Measurements from ENCODE around the gene THADA. TPM values are rescaled to one million over a fixed set of nuclear protein-coding genes. Genes with fewer than 3 reads are reported as not detected.

THADA gene
- total RNA-seq, 6 donors from 2014 or later = 23.6 to 57.5 (median 37.3) TPM

GRCh38 chr2:43540021-43540779 is 55.6 kb downstream of the THADA start:
- H3K4me1 ChIP-seq = peaks cover 9 to 20% (median 13%) of the 10 kb centered on the region in 4 donors
- H3K27me3 ChIP-seq = no peaks in the 10 kb centered on the region
- WGBS, 2 donors = 51 to 64% methylated on average over 4 of the region's 4 CpGs
- peak overlapping the region; percentile 59 to 78 (median 66) for H3K27ac ChIP-seq
- no peaks in the 10 kb centered on the region for H3K9me3 ChIP-seq
- peaks cover 0 to 4% (median 0%) of the 10 kb centered on the region in 4 donors for H3K36me3 ChIP-seq
- ATAC-seq (ENCODE audit: low FRiP score in 2 of 2) (peak; percentile 71 to 96), DNase-seq (peak in 1 of 2 donors; percentile 76)
- H3K4me3 ChIP-seq = no peak overlapping the region
- TF ChIP-seq CTCF (IDR thresholded peaks at IDR 0.05) = peak in 1 of 6 experiments; percentile 11
- TF ChIP-seq POLR2A (IDR thresholded peaks at IDR 0.05) = peak in 1 of 4 donors; percentile 18
- peak; percentile 88 to 98 for TF ChIP-seq POLR2AphosphoS5 (IDR thresholded peaks at IDR 0.05)
- TF ChIP-seq EP300 (IDR thresholded peaks at IDR 0.05) = peak; percentile 80 to 95 (median 92)

DNA sequence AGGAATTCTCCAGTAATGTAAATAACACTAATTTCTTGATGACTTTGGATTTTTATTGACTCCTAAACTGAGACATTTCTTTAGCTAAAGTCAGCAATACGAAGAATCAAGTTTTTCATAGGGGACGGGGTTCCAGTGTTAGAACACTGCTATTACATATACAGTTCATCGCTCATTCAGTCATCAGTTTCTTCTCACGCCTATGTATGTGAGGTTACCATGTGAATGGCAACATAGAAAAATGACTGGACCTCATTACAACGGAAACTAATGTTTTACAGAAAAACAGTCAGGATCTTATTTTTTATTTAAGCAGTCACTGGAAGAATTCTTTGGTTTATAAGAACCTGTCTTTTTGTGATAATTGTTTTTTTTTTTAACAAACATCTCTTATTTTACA is 56.4 kb downstream of the THADA start:
- TF ChIP-seq EP300 (IDR thresholded peaks at IDR 0.05) (no peak), POLR2AphosphoS5 (IDR thresholded peaks at IDR 0.05) (no peak), CTCF (IDR thresholded peaks at IDR 0.05) (no peak), POLR2A (IDR thresholded peaks at IDR 0.05) (no peak)
- WGBS, 2 donors = 94 to 96% methylated on average over 5 of the region's 5 CpGs
- no peak for DNase-seq
- Histone ChIP-seq H3K4me3 (no peak overlapping the region), H3K9me3 (no peaks in the 10 kb centered on the region), H3K4me1 (peaks cover 9 to 20% (median 13%) of the 10 kb centered on the region in 4 donors), H3K36me3 (peaks cover 0 to 4% (median 0%) of the 10 kb centered on the region in 4 donors), H3K27me3 (no peaks in the 10 kb centered on the region), H3K27ac (peak overlapping the region; percentile 50 to 78 (median 60))
- no peak for ATAC-seq (ENCODE audit: low FRiP score in 2 of 2)

GRCh38 chr2:43538034-43538670 is 57.7 kb downstream of the THADA start:
- TF ChIP-seq EP300 (IDR thresholded peaks at IDR 0.05) (no peak), POLR2A (IDR thresholded peaks at IDR 0.05) (no peak), POLR2AphosphoS5 (IDR thresholded peaks at IDR 0.05) (no peak), CTCF (IDR thresholded peaks at IDR 0.05) (no peak)
- no peaks in the 10 kb centered on the region for H3K9me3 ChIP-seq
- WGBS, 2 donors = 65 to 97% methylated on average over 1 of the region's 1 CpG
- H3K27me3 ChIP-seq = no peaks in the 10 kb centered on the region
- H3K27ac ChIP-seq = peak overlapping the region; percentile 2 to 78 (median 60)
- no peak for DNase-seq
- no peak for ATAC-seq (ENCODE audit: low FRiP score in 2 of 2)
- peaks cover 0 to 4% (median 0%) of the 10 kb centered on the region in 4 donors for H3K36me3 ChIP-seq
- H3K4me1 ChIP-seq = peaks cover 9 to 20% (median 13%) of the 10 kb centered on the region in 4 donors
- H3K4me3 ChIP-seq = no peak overlapping the region

GRCh38 chr2:43537137-43537536 is 58.7 kb downstream of the THADA start:
- Histone ChIP-seq H3K4me3 (no peak overlapping the region), H3K36me3 (peaks cover 0 to 4% (median 0%) of the 10 kb centered on the region in 4 donors), H3K27ac (peak overlapping the region in 1 of 4 donors; percentile 12), H3K4me1 (peaks cover 9 to 20% (median 13%) of the 10 kb centered on the region in 4 donors), H3K9me3 (no peaks in the 10 kb centered on the region), H3K27me3 (no peaks in the 10 kb centered on the region)
- ATAC-seq (ENCODE audit: low FRiP score in 2 of 2) (peak in 1 of 2 donors; percentile 47), DNase-seq (no peak)
- 65 to 68% methylated on average over 2 of the region's 2 CpGs for WGBS, 2 donors
- peak in 1 of 4 donors; percentile 66 for TF ChIP-seq POLR2A (IDR thresholded peaks at IDR 0.05)
- no peak for TF ChIP-seq CTCF (IDR thresholded peaks at IDR 0.05)
- no peak for TF ChIP-seq POLR2AphosphoS5 (IDR thresholded peaks at IDR 0.05)
- TF ChIP-seq EP300 (IDR thresholded peaks at IDR 0.05) = peak in 2 of 4 donors; percentile 28 to 82

Data from upper lobe of left lung (tissue), 6 donors.